HepG2 (cell line): ENCODE data around the gene IL2RA. TPM values are rescaled to one million over a fixed set of nuclear protein-coding genes. Genes with fewer than 3 reads are reported as not detected.

Experiments used
- ATAC-seq: fragments of 200-7000 bp; cut with Tn5 transposase; 3 replicates; pipeline ENCODE4 v1.9.1; 2020; ENCODE audit warnings: mild to moderate bottlenecking, moderate library complexity
- BruUV-seq: library from RNA; stranded (reverse); fragments of 400-500 nt; replicated peaks from 2 replicates; lab custom pipeline; 2021; lab: Mats Ljungman, UMichigan
- CTCF ChIA-PET: fragments of 300-600 bp; formaldehyde crosslinking; extraction: SDS; loops from one replicate; lab custom pipeline; 2021; ENCODE audit warnings: low total read pairs, inconsistent platforms, low intra/inter-chr PET ratio; lab: Yijun Ruan, JAX
- POLR2A ChIA-PET: fragments of 350-600 bp; sonication (Branson Sonifier 250); formaldehyde crosslinking; loops from one replicate; lab custom pipeline; 2020; ENCODE audit warnings: antibody characterized with exemption, inconsistent platforms; lab: Yijun Ruan, JAX
- DNase-seq: peaks from one replicate; pipeline ENCODE4 v3.0.0-alpha.2; 2015; ENCODE audit warnings: low spot score
- FAIRE-seq: peaks from 3 replicates; lab custom pipeline; 2011; peaks lifted over from hg19 to GRCh38; lab: Jason Lieb, UNC
- H2AFZ ChIP-seq: one replicate; pipeline ENCODE4 v1.6.1; 2011; ENCODE audit warnings: low read length, inconsistent platforms
- H3K27ac ChIP-seq: fragments of 300-600 bp; 3 replicates; pipeline ENCODE4 v1.8.0; 2011; ENCODE audit warnings: mixed run types, mild to moderate bottlenecking, mixed read lengths, low read length, inconsistent platforms; ENCODE audit not compliant: insufficient read depth; ENCODE audit errors: extremely low read length
- H3K27me3 ChIP-seq, 2 experiments: fragments of 200-600 bp in 1 of 2; 2 replicates in 1 of 2; 3 replicates in 1 of 2; pipeline versions ENCODE4 v1.6.0 to v1.8.0; 2011; ENCODE audit warnings: low read length in 2 of 2, mild to moderate bottlenecking in 2 of 2, moderate library complexity in 2 of 2, inconsistent platforms in 1 of 2; ENCODE audit not compliant: insufficient read depth in 2 of 2, control insufficient read depth in 1 of 2
- H3K36me3 ChIP-seq, 2 experiments: fragments of 200-600 bp in 1 of 2; replicated peaks in 1 of 2; 2 replicates in 1 of 2; 3 replicates in 1 of 2; pipeline versions ENCODE4 v1.5.1 to v1.8.0; 2011; ENCODE audit warnings: low read length in 2 of 2, inconsistent platforms in 1 of 2; ENCODE audit not compliant: insufficient read depth in 2 of 2, control insufficient read depth in 1 of 2
- H3K4me1 ChIP-seq: 2 replicates; pipeline ENCODE4 v1.5.1; 2012; ENCODE audit warnings: low read length, inconsistent platforms; ENCODE audit not compliant: insufficient read depth
- H3K4me2 ChIP-seq: 2 replicates; pipeline ENCODE4 v1.6.0; 2011; ENCODE audit warnings: low read depth, low read length, inconsistent platforms
- H3K4me3 ChIP-seq, 3 experiments: fragments of 200-600 bp in 1 of 3; sonication (generic), shearing (Covaris generic) in 1 of 3; replicated peaks in 1 of 3; 2 replicates each; pipeline ENCODE4 v1.5.1; 2011 to 2016; ENCODE audit warnings: low read length in 3 of 3, inconsistent platforms in 2 of 3, low read depth in 2 of 3, mild to moderate bottlenecking in 2 of 3, control low read depth in 1 of 3, mixed read lengths in 1 of 3; ENCODE audit not compliant: insufficient read depth in 1 of 3
- H3K79me2 ChIP-seq: one replicate; pipeline ENCODE4 v1.6.1; 2011; ENCODE audit warnings: low read length, inconsistent platforms; ENCODE audit not compliant: insufficient read depth
- H3K9ac ChIP-seq: 2 replicates; pipeline ENCODE4 v1.6.0; 2011; ENCODE audit warnings: mild to moderate bottlenecking, low read depth, low read length, inconsistent platforms; ENCODE audit not compliant: insufficient read depth
- H3K9me3 ChIP-seq: 2 replicates; pipeline ENCODE4 v1.5.1; 2012; ENCODE audit warnings: mild to moderate bottlenecking, low read length
- H4K20me1 ChIP-seq: 2 replicates; pipeline ENCODE4 v1.6.0; 2011; ENCODE audit warnings: inconsistent platforms, mild to moderate bottlenecking, low read length, moderate library complexity; ENCODE audit not compliant: insufficient read depth
- CTCF ChIP-seq: sonication (generic); formaldehyde crosslinking; IDR thresholded peaks from 2 replicates; pipeline ENCODE4 v1.5.0; 2020; ENCODE audit warnings: mild to moderate bottlenecking, missing genetic modification reagents, moderate library complexity
- GPN1 ChIP-seq: sonication (generic); formaldehyde crosslinking; IDR thresholded peaks from 2 replicates; pipeline ENCODE4 v1.5.1; 2020; ENCODE audit warnings: missing genetic modification reagents, borderline replicate concordance
- KMT2B ChIP-seq: IDR thresholded peaks from 2 replicates; pipeline ENCODE4 v1.6.1; 2016; ENCODE audit warnings: missing genetic modification reagents, missing compliant biosample characterization
- ZNF263 ChIP-seq: sonication (generic); formaldehyde crosslinking; IDR thresholded peaks from 2 replicates; pipeline ENCODE4 v1.4.0; 2020; ENCODE audit warnings: missing genetic modification reagents
- WGBS: methylation state at CpG from one replicate; pipeline ENCODE4 v1.1.6; 2017; ENCODE audit warnings: low lambda C conversion rate; 5-methylcytosine and 5-hydroxymethylcytosine counted together
- in situ Hi-C: cut with HindIII; loops from 2 replicates; pipeline ENCODE4 v1.10.0; 2017; ENCODE audit warnings: low pct_unique_long_range_greater_than_20kb; ENCODE audit not compliant: extremely low pct_ligation_motif_present
- intact Hi-C: fragments of 100-400 bp; cut with micrococcal nuclease; formaldehyde crosslinking; loops from one replicate; pipeline ENCODE4 v1.10.0; 2022; ENCODE audit not compliant: unreplicated experiment
- polyA plus RNA-seq, 8 experiments: library from polyadenylated mRNA; depleted of rRNA in 3 of 8; stranded (reverse) in 7 of 8; unstranded in 1 of 8; fragments of >200 nt; fragmentation: Illumina TruSeq in 4 of 8; extraction: Trizol in 4 of 8; gene quantifications; 2 replicates each; pipeline versions ENCODE4 v1.2.1 to v1.2.3, GENCODE V29; 2011 to 2016; ENCODE audit warnings: low read depth in 4 of 8, missing spikeins in 1 of 8, mixed read lengths in 1 of 8; ENCODE audit not compliant: insufficient read depth in 1 of 8
- total RNA-seq, 5 experiments: library from RNA; depleted of rRNA; stranded (reverse); fragments of >200 nt; fragmentation: Illumina TruSeq; extraction: Trizol; gene quantifications; 2 replicates each; pipeline ENCODE4 v1.2.3, GENCODE V29; 2016; ENCODE audit warnings: low read depth in 1 of 5
- TF ChIP-seq, protein P1 (sequence below): sonication (generic); formaldehyde crosslinking; IDR thresholded peaks from 2 replicates; pipeline ENCODE4 v1.8.0; 2022; ENCODE audit warnings: mild to moderate bottlenecking, missing genetic modification reagents
- TF ChIP-seq, protein P2 (sequence below): sonication (generic); formaldehyde crosslinking; IDR thresholded peaks from 2 replicates; pipeline ENCODE4 v1.4.0; 2020; ENCODE audit warnings: missing genetic modification reagents

Gene IL2RA
- total and polyA plus RNA-seq, 2 of the 13 experiments (the other 11 are each of a cell fraction or from before 2014, with no cell fraction given): not detected

GRCh38 chr10:6110136-6110535 is 48.0 kb upstream of the IL2RA start:
- H4K20me1 ChIP-seq: peaks cover 8% of the 10 kb centered on the region; the same call in 1 of the 2 replicates
- H3K9ac ChIP-seq: no peak overlapping the region
- FAIRE-seq (no peak), ATAC-seq (no peak), DNase-seq (no peak)
- TF ChIP-seq CTCF (CRISPR knock-in tag): no peak
- TF ChIP-seq GPN1 (CRISPR knock-in tag): no peak
- TF ChIP-seq, protein P1, sequence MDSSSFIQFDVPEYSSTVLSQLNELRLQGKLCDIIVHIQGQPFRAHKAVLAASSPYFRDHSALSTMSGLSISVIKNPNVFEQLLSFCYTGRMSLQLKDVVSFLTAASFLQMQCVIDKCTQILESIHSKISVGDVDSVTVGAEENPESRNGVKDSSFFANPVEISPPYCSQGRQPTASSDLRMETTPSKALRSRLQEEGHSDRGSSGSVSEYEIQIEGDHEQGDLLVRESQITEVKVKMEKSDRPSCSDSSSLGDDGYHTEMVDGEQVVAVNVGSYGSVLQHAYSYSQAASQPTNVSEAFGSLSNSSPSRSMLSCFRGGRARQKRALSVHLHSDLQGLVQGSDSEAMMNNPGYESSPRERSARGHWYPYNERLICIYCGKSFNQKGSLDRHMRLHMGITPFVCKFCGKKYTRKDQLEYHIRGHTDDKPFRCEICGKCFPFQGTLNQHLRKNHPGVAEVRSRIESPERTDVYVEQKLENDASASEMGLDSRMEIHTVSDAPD (CRISPR knock-in tag): no peak
- no peak for TF ChIP-seq KMT2B
- no peak for TF ChIP-seq ZNF263 (CRISPR knock-in tag)
- TF ChIP-seq, protein P2, sequence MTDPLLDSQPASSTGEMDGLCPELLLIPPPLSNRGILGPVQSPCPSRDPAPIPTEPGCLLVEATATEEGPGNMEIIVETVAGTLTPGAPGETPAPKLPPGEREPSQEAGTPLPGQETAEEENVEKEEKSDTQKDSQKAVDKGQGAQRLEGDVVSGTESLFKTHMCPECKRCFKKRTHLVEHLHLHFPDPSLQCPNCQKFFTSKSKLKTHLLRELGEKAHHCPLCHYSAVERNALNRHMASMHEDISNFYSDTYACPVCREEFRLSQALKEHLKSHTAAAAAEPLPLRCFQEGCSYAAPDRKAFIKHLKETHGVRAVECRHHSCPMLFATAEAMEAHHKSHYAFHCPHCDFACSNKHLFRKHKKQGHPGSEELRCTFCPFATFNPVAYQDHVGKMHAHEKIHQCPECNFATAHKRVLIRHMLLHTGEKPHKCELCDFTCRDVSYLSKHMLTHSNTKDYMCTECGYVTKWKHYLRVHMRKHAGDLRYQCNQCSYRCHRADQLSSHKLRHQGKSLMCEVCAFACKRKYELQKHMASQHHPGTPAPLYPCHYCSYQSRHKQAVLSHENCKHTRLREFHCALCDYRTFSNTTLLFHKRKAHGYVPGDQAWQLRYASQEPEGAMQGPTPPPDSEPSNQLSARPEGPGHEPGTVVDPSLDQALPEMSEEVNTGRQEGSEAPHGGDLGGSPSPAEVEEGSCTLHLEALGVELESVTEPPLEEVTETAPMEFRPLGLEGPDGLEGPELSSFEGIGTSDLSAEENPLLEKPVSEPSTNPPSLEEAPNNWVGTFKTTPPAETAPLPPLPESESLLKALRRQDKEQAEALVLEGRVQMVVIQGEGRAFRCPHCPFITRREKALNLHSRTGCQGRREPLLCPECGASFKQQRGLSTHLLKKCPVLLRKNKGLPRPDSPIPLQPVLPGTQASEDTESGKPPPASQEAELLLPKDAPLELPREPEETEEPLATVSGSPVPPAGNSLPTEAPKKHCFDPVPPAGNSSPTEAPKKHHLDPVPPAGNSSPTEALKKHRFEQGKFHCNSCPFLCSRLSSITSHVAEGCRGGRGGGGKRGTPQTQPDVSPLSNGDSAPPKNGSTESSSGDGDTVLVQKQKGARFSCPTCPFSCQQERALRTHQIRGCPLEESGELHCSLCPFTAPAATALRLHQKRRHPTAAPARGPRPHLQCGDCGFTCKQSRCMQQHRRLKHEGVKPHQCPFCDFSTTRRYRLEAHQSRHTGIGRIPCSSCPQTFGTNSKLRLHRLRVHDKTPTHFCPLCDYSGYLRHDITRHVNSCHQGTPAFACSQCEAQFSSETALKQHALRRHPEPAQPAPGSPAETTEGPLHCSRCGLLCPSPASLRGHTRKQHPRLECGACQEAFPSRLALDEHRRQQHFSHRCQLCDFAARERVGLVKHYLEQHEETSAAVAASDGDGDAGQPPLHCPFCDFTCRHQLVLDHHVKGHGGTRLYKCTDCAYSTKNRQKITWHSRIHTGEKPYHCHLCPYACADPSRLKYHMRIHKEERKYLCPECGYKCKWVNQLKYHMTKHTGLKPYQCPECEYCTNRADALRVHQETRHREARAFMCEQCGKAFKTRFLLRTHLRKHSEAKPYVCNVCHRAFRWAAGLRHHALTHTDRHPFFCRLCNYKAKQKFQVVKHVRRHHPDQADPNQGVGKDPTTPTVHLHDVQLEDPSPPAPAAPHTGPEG: no peak
- no peaks in the 10 kb centered on the region for H3K27me3 ChIP-seq
- peaks cover 10% of the 10 kb centered on the region for H3K4me1 ChIP-seq
- H3K4me3 ChIP-seq: no peak overlapping the region
- no peaks in the 10 kb centered on the region for H3K9me3 ChIP-seq
- in situ Hi-C loops: no loop called here
- peaks cover 32 to 90% of the 10 kb centered on the region in 2 experiments for H3K36me3 ChIP-seq
- POLR2A ChIA-PET: no interaction called here
- 93% methylated on average over 5 of the region's 5 CpGs for WGBS
- H3K79me2 ChIP-seq: peaks cover 3% of the 10 kb centered on the region
- BruUV-seq: no TSS peak
- no peak overlapping the region for H3K27ac ChIP-seq
- intact Hi-C loops: no loop called here
- H3K4me2 ChIP-seq: no peak overlapping the region
- H2AFZ ChIP-seq: no peak overlapping the region
- CTCF ChIA-PET: interaction anchor here (1.8 kb wide), 1 partner anchor 292 kb away, joined by 25 read pairs; no protein-coding TSS in a partner anchor
